H1 (cell line): ENCODE measurements around the gene ADPRM. TPM values are rescaled to one million over a fixed set of nuclear protein-coding genes. Genes with fewer than 3 reads are reported as not detected.

Experiments
- polyA plus RNA-seq, 7 experiments: library from polyadenylated mRNA; depleted of rRNA in 3 of 7; stranded (reverse) in 5 of 7; unstranded in 2 of 7; fragments of >200 nt in 5 of 7; fragments of 200-250 nt in 2 of 7; gene quantifications; 1 replicate in 5 of 7; 2 replicates in 1 of 7; 4 replicates in 1 of 7; pipeline versions ENCODE4 v1.2.1 to v1.2.3, GENCODE V29; 2011 to 2013; ENCODE audit warnings: missing spikeins in 2 of 7, mixed read lengths in 2 of 7
- total RNA-seq: library from RNA; stranded (reverse); fragmentation: NEBNext Ultra II Directional; extraction: Animal tissue kit (Norgen Biotek cat#: 25700); gene quantifications from 2 replicates; pipeline ENCODE4 v1.2.1, GENCODE V29; 2021
- TF ChIP-seq, protein P1 (sequence below), 3 experiments: IDR thresholded peaks; 1 replicate in 2 of 3; 2 replicates in 1 of 3; pipeline versions ENCODE4 v1.5.1 to v1.6.1; 2011; ENCODE audit warnings: low read length in 3 of 3, mild to moderate bottlenecking in 3 of 3, inconsistent platforms in 2 of 3, low read depth in 1 of 3, moderate library complexity in 1 of 3; ENCODE audit not compliant: insufficient read depth in 1 of 3; ENCODE audit errors: control extremely low read depth in 1 of 3
- TF ChIP-seq, protein P2 (sequence below): IDR thresholded peaks from 2 replicates; pipeline ENCODE4 v1.6.1; 2012; ENCODE audit warnings: inconsistent platforms

The ADPRM gene
- total and polyA plus RNA-seq, 2 of the 8 experiments (the other 6 are each of a cell fraction or from before 2014, with no cell fraction given): 6.7 to 7.9 TPM

DNA sequence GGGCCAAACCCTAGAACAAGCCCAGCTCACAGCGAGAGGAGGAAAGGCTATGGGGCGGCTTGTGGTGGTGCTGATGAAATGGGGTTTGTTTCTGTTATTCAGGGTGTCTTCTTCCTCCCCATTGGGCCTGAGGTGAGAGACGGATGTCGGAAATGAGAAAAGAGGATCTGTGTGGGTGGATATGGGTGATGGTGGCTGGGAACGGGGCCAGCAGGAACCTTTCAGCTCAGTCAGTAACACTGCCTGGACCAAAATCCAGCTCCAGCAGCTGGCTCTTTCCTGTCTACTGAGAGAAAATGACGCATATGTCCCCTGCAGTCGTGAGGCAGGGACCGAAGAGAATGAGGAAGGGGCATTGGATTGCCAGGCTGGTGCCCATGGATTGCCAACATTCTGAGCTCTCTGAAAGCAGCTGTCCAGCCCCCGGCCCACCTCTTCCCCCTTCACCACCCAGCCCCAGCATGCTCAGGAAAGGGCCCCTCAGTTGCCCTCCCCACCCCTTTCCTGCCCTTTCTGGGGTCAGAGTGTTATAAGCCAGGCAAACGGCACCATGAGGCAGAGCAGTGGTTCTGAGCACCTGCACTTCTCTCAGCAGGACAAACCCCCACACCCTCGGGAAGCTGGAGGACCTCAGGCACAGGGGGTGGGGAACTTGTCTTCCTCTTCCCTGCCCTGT, 44.3 kb upstream of the ADPRM start (continued):
- TF ChIP-seq, protein P1, sequence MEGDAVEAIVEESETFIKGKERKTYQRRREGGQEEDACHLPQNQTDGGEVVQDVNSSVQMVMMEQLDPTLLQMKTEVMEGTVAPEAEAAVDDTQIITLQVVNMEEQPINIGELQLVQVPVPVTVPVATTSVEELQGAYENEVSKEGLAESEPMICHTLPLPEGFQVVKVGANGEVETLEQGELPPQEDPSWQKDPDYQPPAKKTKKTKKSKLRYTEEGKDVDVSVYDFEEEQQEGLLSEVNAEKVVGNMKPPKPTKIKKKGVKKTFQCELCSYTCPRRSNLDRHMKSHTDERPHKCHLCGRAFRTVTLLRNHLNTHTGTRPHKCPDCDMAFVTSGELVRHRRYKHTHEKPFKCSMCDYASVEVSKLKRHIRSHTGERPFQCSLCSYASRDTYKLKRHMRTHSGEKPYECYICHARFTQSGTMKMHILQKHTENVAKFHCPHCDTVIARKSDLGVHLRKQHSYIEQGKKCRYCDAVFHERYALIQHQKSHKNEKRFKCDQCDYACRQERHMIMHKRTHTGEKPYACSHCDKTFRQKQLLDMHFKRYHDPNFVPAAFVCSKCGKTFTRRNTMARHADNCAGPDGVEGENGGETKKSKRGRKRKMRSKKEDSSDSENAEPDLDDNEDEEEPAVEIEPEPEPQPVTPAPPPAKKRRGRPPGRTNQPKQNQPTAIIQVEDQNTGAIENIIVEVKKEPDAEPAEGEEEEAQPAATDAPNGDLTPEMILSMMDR (IDR thresholded peaks at IDR 0.05; ENCODE audit: control extremely low read depth in 1 of 3, insufficient read depth in 1 of 3, low read depth in 1 of 3, low read length in 3 of 3): no peak
- TF ChIP-seq, protein P2, sequence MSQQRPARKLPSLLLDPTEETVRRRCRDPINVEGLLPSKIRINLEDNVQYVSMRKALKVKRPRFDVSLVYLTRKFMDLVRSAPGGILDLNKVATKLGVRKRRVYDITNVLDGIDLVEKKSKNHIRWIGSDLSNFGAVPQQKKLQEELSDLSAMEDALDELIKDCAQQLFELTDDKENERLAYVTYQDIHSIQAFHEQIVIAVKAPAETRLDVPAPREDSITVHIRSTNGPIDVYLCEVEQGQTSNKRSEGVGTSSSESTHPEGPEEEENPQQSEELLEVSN: no peak
- TF ChIP-seq, all 59 proteins: peak for 0
